ENCODE results near the gene DPP7. TPM values are rescaled to one million over a fixed set of nuclear protein-coding genes. Genes with fewer than 3 reads are reported as not detected.

Gene DPP7
- polyA plus RNA-seq, 1 of the 3 experiments (the other 2 are of a cell fraction) = 127 TPM

- H3K9me2 ChIP-seq = no peaks in the 10 kb centered on the region
- H3F3A ChIP-seq (replicated peaks; ENCODE audit: insufficient read depth) = peaks cover 5% of the 10 kb centered on the region
- ChIA-PET CTCF (interaction anchor here (1.0 to 16.8 kb wide), 7 partner anchors 12 to 278 kb away, joined by 3 to 803 read pairs (median 11); partner anchors contain the start of genes ABCA2, ENTPD2, FUT7 and NPDC1), POLR2A (interaction anchor here (2.2 kb wide), 1 partner anchor 10 kb away, joined by 12 read pairs; no protein-coding TSS in a partner anchor)
- peaks cover 12% of the 10 kb centered on the region; the same call in 1 of the 2 replicates for H4K20me1 ChIP-seq (ENCODE audit: insufficient read depth)
- no peak overlapping the region for H3K9ac ChIP-seq
- no peaks in the 10 kb centered on the region for H3K36me3 ChIP-seq (replicated peaks in 1 of 2; ENCODE audit: control insufficient read depth in 1 of 2, insufficient read depth in 2 of 2, low read length in 1 of 2)
- H3K27me3 ChIP-seq (ENCODE audit: insufficient read depth) = no peaks in the 10 kb centered on the region
- H3K4me2 ChIP-seq = no peak overlapping the region
- H3K4me3 ChIP-seq (ENCODE audit: low read depth in 2 of 2, low read length in 1 of 2) = no peak overlapping the region
- TF ChIP-seq POLR2AphosphoS5 (IDR thresholded peaks at IDR 0.05; ENCODE audit: low read depth, low read length) (no peak), IRF3 (IDR thresholded peaks at IDR 0.05; ENCODE audit: low read depth, low read length) (no peak), TEAD4 (IDR thresholded peaks at IDR 0.05; ENCODE audit: borderline replicate concordance, insufficient read depth) (no peak), FOXM1 (IDR thresholded peaks at IDR 0.05; ENCODE audit: low read depth) (no peak), RCOR1 (IDR thresholded peaks at IDR 0.05; ENCODE audit: low read length) (no peak), CHD2 (IDR thresholded peaks at IDR 0.05; ENCODE audit: low read length, partially characterized antibody) (no peak), ELF1 (IDR thresholded peaks at IDR 0.05) (no peak), FOXJ3 (CRISPR knock-in tag; IDR thresholded peaks at IDR 0.05) (no peak), TCF12 (IDR thresholded peaks at IDR 0.05) (no peak), NRF1 (IDR thresholded peaks at IDR 0.05; ENCODE audit: low read depth, low read length) (no peak), JUND (IDR thresholded peaks at IDR 0.05) (no peak), USF1 (IDR thresholded peaks at IDR 0.05; ENCODE audit: borderline replicate concordance, low read depth) (no peak)
- WGBS (ENCODE audit: low lambda C conversion rate) = 96% methylated on average over 15 of the region's 23 CpGs
- H3K27ac ChIP-seq (ENCODE audit: low read depth in 2 of 2, low read length in 1 of 2) = no peak overlapping the region
- no peak for DNase-seq
- no peak overlapping the region for H2AFZ ChIP-seq (ENCODE audit: low read depth)
- H3K4me1 ChIP-seq (ENCODE audit: control insufficient read depth in 1 of 2, insufficient read depth in 2 of 2, low read depth in 1 of 2, low read length in 1 of 2) = peaks cover 0 to 22% of the 10 kb centered on the region in 2 experiments; a peak in 1 of 4 replicates
- H3K9me3 ChIP-seq = no peaks in the 10 kb centered on the region
- 0 out of 2 replicates have a peak, but pooled peaks cover 3% of the 10 kb centered on the region for H3K79me2 ChIP-seq (ENCODE audit: insufficient read depth)
Observed at GRCh38 chr9:137065336-137065967, 49.1 kb downstream of the DPP7 start.

- WGBS (ENCODE audit: low lambda C conversion rate) = 70% methylated on average over 8 of the region's 12 CpGs
- Histone ChIP-seq H4K20me1 (ENCODE audit: insufficient read depth) (peaks cover 12% of the 10 kb centered on the region; the same call in 1 of the 2 replicates), H3K4me2 (no peak overlapping the region), H3K9me2 (no peaks in the 10 kb centered on the region), H3K4me3 (ENCODE audit: low read depth in 2 of 2, low read length in 1 of 2) (no peak overlapping the region), H3K9ac (no peak overlapping the region), H3K27me3 (ENCODE audit: insufficient read depth) (no peaks in the 10 kb centered on the region), H3F3A (replicated peaks; ENCODE audit: insufficient read depth) (peaks cover 5% of the 10 kb centered on the region), H2AFZ (ENCODE audit: low read depth) (no peak overlapping the region), H3K27ac (ENCODE audit: low read depth in 2 of 2, low read length in 1 of 2) (no peak overlapping the region), H3K36me3 (replicated peaks in 1 of 2; ENCODE audit: control insufficient read depth in 1 of 2, insufficient read depth in 2 of 2, low read length in 1 of 2) (no peaks in the 10 kb centered on the region), H3K79me2 (ENCODE audit: insufficient read depth) (0 out of 2 replicates have a peak, but pooled peaks cover 3% of the 10 kb centered on the region), H3K4me1 (ENCODE audit: control insufficient read depth in 1 of 2, insufficient read depth in 2 of 2, low read depth in 1 of 2, low read length in 1 of 2) (peaks cover 0 to 22% of the 10 kb centered on the region in 2 experiments; a peak in 1 of 4 replicates), H3K9me3 (no peaks in the 10 kb centered on the region)
- CTCF ChIA-PET = interaction anchor here (0.9 to 16.8 kb wide), 15 partner anchors 8 to 223 kb away, joined by 3 to 803 read pairs (median 5); partner anchors contain the start of genes ABCA2, AJM1, CYSRT1 and ENTPD2
- POLR2A ChIA-PET = interaction anchor here (2.2 kb wide), 1 partner anchor 9 kb away, joined by 12 read pairs; no protein-coding TSS in a partner anchor
- no peak for DNase-seq
- no peak for TF ChIP-seq POLR2AphosphoS5 (IDR thresholded peaks at IDR 0.05; ENCODE audit: low read depth, low read length)
Observed at GRCh38 chr9:137064880-137065164, 49.7 kb downstream of the DPP7 start.

Measured in SK-N-SH (cell line).